HG03565 (cell line): ENCODE data around the gene PPP2R2D.

Experiments
- ATAC-seq: cut with Tn5 transposase; IDR thresholded peaks from one replicate; pipeline ENCODE4 v1.9.1; 2021; ENCODE audit warnings: mild to moderate bottlenecking, moderate library complexity; ENCODE audit not compliant: unreplicated experiment

The PPP2R2D gene

GRCh38 chr10:131886237-131886636 lies 14.6 kb upstream of the PPP2R2D start:
- no peak for ATAC-seq

DNA sequence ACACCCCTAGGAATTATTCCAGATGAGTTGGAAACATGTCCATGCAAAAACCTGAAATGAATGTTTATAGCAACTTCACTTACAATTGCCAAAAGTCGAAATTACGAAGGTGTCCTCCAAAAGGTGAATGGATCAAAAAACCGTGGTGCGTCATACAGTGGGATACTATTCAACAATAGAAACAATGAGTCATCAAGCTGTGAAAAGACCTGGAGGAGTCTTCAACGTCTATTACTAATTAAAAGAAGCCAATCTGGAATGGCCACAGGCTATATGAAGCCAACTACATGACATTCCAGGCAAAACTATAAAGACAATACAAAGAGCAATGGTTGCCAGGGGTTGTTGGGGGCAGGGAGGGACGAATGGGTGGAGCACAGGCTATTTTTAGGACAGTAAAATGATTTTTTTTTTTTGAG lies 12.6 kb upstream of the PPP2R2D start:
- no peak for ATAC-seq

- no peak for ATAC-seq
Observed at GRCh38 chr10:131889755-131890154, 11.1 kb upstream of the PPP2R2D start.

- ATAC-seq, result no peak
Observed at GRCh38 chr10:131890276-131891195, 10.3 kb upstream of the PPP2R2D start.

DNA sequence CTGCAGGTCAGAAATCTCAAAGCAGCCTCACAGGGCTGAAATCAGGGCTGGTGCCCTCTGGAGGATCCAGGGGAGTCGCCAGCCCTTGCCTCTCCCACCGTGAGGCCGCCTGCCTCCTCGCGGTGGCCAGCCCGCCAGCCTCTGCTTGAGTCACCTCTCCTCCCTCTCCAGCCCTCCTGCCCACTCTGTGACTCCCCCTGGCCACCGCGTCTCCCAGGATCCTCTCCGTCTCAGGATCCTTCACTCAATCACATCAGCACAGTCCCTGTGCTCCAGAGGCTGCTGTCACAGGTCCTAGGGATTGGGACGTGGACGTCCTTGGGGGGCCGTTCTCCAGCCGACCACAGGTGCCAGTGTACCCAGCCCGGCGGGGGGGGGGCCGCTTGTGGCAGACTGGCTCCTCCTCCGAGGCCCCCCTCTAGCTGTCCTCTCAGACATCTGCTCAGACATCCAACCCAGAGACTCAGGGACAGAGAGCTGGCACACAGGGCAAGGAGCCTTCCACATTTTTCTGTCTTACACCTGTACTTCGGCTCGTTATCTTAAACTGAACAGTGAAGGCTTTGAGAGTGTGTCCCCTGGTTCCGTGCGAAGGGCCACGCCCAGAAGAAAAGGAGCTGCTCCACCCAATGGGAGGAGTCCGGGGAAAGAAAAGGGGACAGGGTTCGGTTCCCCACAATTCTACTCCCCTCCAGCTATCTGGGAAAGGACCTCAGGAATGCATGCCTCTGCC lies 9.4 kb upstream of the PPP2R2D start:
- no peak for ATAC-seq

DNA sequence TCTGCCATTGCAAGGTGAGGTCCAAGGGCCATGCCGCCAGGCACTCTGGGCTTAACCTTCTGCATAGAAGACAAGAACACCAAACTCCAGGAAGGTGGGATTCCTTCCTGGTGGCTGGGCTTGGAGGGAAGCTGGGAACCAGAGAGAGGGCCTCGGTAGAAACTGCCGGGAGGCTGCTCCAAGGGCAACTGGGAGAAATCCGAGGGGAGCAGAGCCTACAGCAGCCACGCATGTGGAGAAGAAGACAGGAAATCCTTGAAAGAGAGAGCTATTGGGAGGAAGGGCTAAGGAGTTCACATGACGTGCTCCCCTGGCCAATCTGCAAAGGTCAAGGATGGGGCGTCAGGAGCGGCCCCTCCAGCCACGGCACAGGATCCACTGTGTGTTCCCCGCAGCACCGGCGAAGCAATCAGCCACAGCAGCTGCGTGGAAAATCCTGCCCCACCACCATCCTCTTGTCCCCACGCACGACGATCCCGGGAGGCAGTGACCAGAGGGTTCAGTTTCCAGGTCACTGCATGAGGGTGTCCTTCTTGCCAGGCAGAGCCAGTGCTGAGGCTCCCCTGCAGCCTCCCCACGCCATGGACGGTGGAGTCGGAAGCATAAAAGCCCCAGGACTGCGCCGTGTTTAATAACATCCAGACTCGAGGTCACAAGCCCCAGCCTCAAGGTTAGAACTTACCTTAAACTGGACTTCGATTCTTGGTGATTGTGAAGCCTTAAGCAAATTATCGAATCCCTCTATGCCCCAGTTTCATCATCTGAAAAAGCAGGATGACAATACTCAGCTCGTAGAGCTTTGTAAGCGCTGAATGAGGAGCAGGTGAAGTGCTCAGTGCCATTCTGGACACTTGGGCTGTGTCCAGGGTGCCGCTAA lies 8.6 kb upstream of the PPP2R2D start:
- no peak for ATAC-seq

- ATAC-seq, result no peak
Observed at GRCh38 chr10:131892806-131893675, 7.8 kb upstream of the PPP2R2D start.

- no peak for ATAC-seq
Observed at GRCh38 chr10:131895116-131895515, 5.7 kb upstream of the PPP2R2D start.

- ATAC-seq, result no peak
Observed at GRCh38 chr10:131896403-131896802, 4.4 kb upstream of the PPP2R2D start.

- ATAC-seq, result no peak
Observed at GRCh38 chr10:131897297-131897899, 3.4 kb upstream of the PPP2R2D start.

DNA sequence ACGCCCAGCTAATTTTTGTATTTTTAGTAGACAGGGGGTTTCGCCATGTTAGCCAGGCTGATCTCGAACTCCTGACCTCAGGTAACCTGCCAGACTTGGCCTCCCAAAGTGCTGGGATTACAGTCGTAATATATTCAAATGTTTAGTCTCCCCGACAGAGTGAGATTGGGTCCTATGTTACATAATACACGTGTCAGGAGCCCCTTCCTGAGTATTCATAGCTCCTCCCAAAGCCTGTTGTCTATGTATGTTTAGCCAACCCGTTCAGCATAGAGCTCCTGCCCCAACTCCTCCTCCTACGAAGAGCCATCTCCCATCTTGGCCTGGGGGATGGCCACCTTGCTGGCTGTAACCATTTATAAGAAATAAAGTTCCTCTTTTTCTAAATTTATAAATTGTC lies 2.7 kb upstream of the PPP2R2D start:
- no peak for ATAC-seq

GRCh38 chr10:131898713-131899112 lies 2.1 kb upstream of the PPP2R2D start:
- ATAC-seq, result no peak

DNA sequence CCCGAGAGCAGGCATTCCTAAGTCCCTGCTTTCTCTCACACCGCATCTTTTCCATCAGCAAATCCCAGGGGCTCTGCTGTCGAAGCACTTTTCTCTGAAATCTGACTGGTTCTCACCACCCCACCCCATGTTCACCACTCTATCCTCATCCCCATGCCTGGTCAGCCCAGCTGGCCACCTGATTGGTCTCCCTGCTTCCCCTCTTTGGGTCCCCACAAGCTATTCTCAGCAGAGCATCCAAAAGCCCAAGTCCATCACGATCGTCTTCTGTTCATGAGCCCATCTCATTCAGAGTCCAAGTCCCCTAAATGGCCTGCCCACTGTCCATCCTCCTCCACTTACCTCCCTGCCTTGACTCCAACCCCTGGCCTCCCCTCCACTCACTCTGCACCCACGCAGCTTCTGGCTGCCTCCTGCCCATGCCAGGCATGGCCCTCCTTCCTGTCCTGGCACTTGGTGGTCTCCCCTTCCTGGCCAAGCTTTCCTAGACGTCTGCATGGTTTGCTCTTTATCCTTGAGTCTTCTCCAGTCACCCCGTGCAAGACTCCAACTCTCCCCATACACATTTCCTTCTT lies 1.6 kb upstream of the PPP2R2D start:
- no peak for ATAC-seq

DNA sequence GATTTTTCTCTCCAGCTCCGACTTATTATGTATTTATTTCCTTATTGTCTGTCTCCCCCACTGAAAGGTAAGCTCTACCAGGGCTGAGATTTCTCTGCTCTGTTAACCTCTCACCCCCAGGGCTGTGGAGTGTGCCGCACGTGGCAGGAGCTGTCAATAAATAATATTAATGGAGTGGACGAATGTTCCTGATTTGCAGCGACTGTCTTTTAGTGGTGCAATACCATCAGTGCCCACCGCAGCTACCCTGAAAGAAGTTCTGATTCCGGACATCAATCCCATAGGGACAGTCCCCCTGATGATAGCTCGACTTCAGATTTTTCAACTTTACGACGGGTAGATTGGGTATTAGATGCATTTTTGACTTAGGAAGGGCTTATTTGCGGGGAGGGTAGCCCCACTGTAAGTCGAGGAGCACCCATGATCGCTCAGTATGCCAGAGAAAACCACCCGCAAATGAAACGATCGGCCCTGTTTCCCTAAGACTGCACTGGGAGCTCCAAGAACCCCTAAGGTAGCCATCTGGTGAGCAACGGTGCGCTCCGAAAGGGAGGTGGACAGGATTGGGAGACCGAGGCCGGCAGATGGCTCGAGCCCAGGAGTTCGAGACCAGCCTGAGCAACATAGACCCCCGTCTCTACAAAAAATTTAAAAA lies 986 bp upstream of the PPP2R2D start:
- no peak for ATAC-seq

- ATAC-seq, result peak; percentile 18
Observed at GRCh38 chr10:131901181-131901829, 497 bp downstream of the PPP2R2D start.

DNA sequence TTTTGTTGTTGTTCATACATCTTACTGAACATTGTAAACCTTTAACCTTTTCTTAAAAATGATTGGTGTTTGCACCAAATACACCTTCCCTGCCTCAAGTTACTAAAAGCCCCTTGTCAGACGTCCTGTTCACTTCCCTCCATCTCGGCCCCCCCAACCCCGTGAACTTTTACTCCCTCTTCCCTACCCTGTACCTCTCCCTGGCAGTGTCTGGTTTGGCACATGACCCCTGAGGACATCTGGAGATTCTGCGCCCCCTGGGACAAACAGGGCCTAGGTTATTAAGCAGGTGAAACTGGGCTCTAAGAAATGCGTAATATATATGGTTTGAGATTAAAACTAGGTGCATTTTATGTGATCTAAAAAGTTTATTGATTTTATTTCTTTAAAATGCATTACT lies 1.4 kb downstream of the PPP2R2D start:
- ATAC-seq, result no peak

DNA sequence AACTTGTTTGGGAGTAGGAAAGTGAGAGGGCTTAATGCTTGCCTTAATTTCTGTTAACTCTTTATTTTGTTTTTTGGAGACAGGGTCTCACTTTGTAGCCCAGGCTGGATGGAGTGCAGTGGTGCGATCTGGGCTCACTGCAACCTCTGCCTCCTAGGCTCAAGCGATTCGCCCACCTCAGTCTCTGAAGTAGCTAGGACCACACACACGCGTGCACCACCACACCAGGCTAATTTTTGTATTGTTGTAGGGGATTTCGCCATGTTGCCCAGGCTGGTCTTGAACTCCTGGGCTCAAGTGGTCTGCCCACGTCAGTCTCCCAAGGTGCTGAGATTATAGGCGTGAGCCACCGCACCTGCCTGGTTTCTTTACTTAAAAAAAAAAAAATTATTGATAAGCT lies 1.9 kb downstream of the PPP2R2D start:
- no peak for ATAC-seq

GRCh38 chr10:131905267-131905571 lies 4.4 kb downstream of the PPP2R2D start:
- no peak for ATAC-seq
